ENCODE measurements around the gene CADM1. TPM values are rescaled to one million over a fixed set of nuclear protein-coding genes. Genes with fewer than 3 reads are reported as not detected.

CADM1 gene
- total and polyA plus RNA-seq, 4 experiments from 2014 or later = 2.8 to 5.6 (median 3.3) TPM

DNA sequence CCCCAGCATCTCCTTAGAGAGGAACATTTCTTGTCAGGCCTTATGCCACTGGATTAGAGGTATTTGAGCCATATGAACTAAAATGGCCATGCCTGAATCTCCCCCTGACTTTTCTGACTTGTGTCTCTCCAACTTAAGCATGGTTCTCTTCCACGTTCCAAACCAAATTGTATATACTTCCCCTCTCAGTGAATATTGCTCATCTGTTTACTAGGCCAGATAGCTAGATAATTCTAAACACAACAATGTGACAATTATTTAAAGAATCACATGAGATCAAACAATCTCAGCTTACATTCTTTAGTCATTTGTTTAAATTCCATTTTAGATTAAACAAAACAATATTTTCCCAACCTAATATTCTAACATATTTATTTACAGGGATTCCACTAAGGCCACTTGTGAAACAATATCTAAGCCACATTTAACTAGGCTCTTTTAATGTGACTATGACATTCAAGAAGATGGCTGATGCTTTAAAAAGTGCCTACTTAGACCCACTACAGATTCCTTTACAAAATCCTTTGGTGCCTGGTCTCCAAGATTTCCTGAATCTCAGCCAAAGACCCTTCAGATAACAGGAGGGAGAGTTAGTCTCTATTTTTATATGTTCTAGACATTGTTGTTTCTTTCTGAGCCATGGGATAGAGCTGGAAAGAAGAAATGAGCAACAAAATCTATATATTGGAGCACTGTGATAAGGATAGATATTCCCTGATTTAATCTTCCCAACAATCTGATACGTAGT, 105.7 kb downstream of the CADM1 start:
- no peak overlapping the region for H3K4me3 Mint-ChIP-seq
- Histone ChIP-seq H3K27me3 (ENCODE audit: insufficient read depth, low read length) (no peaks in the 10 kb centered on the region), H3K9me3 (ENCODE audit: control insufficient read depth in 1 of 2, low read length in 2 of 2) (no peaks in the 10 kb centered on the region), H3K4me3 (ENCODE audit: low read length in 2 of 2) (no peak overlapping the region), H3K36me3 (ENCODE audit: insufficient read depth, low read length) (no peaks in the 10 kb centered on the region), H3K4me1 (ENCODE audit: insufficient read depth, low read length) (no peaks in the 10 kb centered on the region), H3K27ac (ENCODE audit: low read depth, low read length) (no peak overlapping the region)
- H3K36me3 Mint-ChIP-seq = no peaks in the 10 kb centered on the region
- peaks cover 0 to 5% (median 0%) of the 10 kb centered on the region in 8 donors for H3K9me3 Mint-ChIP-seq
- CTCF ChIA-PET (ENCODE audit: partially characterized antibody) = interaction anchor here (0.8 kb wide), 1 partner anchor 11 kb away, joined by 3 read pairs; no protein-coding TSS in a partner anchor
- no peaks in the 10 kb centered on the region for H3K27me3 Mint-ChIP-seq
- intact Hi-C loops (cut with micrococcal nuclease) = no loop called here
- POLR2A ChIA-PET (ENCODE audit: partially characterized antibody) = no interaction called here
- no peaks in the 10 kb centered on the region for H3K4me1 Mint-ChIP-seq
- no peak overlapping the region for H3K27ac Mint-ChIP-seq
- no peak for DNase-seq

DNA sequence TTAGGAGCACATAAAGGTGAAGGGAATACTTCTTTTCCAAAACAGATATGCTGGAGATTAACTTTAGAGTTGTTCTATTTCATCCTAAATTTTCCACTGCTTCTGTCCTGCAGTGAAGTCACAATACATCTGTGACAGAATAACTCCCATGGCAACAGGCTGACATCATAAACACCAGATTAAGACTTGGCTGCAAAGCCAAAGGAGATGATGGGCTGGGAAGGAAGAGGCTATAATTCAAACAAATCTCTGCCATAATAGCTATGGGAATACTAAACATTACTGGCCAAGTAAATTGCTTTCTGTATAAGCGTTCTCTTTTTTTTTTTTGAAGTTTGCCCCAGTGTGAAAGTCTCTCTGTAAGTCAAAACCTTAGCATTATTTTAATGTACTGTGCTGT, 107.7 kb downstream of the CADM1 start:
- Histone ChIP-seq H3K4me1 (ENCODE audit: insufficient read depth, low read length) (no peaks in the 10 kb centered on the region), H3K36me3 (ENCODE audit: insufficient read depth, low read length) (no peaks in the 10 kb centered on the region), H3K27me3 (ENCODE audit: insufficient read depth, low read length) (no peaks in the 10 kb centered on the region), H3K27ac (ENCODE audit: low read depth, low read length) (no peak overlapping the region), H3K4me3 (ENCODE audit: low read length in 2 of 2) (no peak overlapping the region), H3K9me3 (ENCODE audit: control insufficient read depth in 1 of 2, low read length in 2 of 2) (no peaks in the 10 kb centered on the region)
- H3K27ac Mint-ChIP-seq = no peak overlapping the region
- peaks cover 0 to 2% (median 0%) of the 10 kb centered on the region in 8 donors for H3K9me3 Mint-ChIP-seq
- intact Hi-C loops (cut with micrococcal nuclease) = no loop called here
- peaks cover 0 to 2% of the 10 kb centered on the region in 2 donors for H3K27me3 Mint-ChIP-seq
- no peaks in the 10 kb centered on the region for H3K36me3 Mint-ChIP-seq
- ChIA-PET POLR2A (ENCODE audit: partially characterized antibody) (no interaction called here), CTCF (ENCODE audit: partially characterized antibody) (no interaction called here)
- no peaks in the 10 kb centered on the region for H3K4me1 Mint-ChIP-seq
- no peak overlapping the region for H3K4me3 Mint-ChIP-seq
- no peak for DNase-seq

DNA sequence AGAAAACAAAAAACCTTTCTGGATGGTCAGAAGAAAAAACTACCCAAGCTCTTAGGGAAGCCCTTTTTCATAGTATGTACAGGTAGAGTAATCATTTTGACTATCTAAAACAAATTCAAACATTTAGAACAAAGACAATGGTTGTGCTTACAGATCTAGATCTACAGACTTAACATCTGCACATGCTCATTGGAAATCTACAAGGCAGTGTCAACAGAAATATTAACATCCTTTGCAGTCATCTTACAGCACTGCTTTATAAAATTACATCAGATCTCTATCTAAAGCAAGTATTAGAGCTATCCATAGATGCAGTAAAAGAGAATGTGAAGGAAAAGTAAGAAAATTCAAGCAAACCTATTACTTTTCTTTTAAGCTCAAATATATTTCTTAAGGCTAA, 110.3 kb downstream of the CADM1 start:
- Mint-ChIP-seq H3K9me3 (peaks cover 0 to 2% (median 0%) of the 10 kb centered on the region in 8 donors), H3K36me3 (no peaks in the 10 kb centered on the region), H3K27me3 (peaks cover under 1 to 3% of the 10 kb centered on the region in 2 donors), H3K4me1 (no peaks in the 10 kb centered on the region), H3K4me3 (no peak overlapping the region), H3K27ac (no peak overlapping the region)
- Histone ChIP-seq H3K9me3 (ENCODE audit: control insufficient read depth in 1 of 2, low read length in 2 of 2) (no peaks in the 10 kb centered on the region), H3K4me3 (ENCODE audit: low read length in 2 of 2) (no peak overlapping the region), H3K4me1 (ENCODE audit: insufficient read depth, low read length) (no peaks in the 10 kb centered on the region), H3K27ac (ENCODE audit: low read depth, low read length) (no peak overlapping the region), H3K36me3 (ENCODE audit: insufficient read depth, low read length) (no peaks in the 10 kb centered on the region), H3K27me3 (ENCODE audit: insufficient read depth, low read length) (no peaks in the 10 kb centered on the region)
- intact Hi-C loops (cut with micrococcal nuclease) = no loop called here
- no peak for DNase-seq
- POLR2A ChIA-PET (ENCODE audit: partially characterized antibody) = no interaction called here
- CTCF ChIA-PET (ENCODE audit: partially characterized antibody) = interaction anchor here (0.6 kb wide), 1 partner anchor 1284 kb away, joined by 3 read pairs; no protein-coding TSS in a partner anchor

DNA sequence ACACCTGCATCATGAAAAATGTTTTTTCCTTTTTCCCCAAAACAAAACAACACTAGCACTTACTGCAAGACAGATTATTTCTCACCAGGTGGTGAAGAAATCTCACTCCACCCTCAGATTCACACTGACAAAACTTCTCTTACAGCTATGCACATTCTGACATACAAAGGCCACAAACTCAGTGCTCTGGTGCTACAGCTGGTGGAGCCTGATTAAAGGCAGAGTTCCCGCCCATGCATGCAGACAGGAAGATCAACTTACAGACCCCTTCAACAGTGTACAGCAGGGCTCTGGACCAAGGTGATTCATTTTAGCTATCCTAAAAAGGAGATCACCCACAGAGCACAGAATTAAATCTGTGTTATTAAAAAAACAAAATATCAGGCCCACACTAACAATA, 112.6 kb downstream of the CADM1 start:
- no peak overlapping the region for H3K27ac Mint-ChIP-seq
- Histone ChIP-seq H3K4me1 (ENCODE audit: insufficient read depth, low read length) (no peaks in the 10 kb centered on the region), H3K27me3 (ENCODE audit: insufficient read depth, low read length) (no peaks in the 10 kb centered on the region), H3K27ac (ENCODE audit: low read depth, low read length) (no peak overlapping the region), H3K9me3 (ENCODE audit: control insufficient read depth in 1 of 2, low read length in 2 of 2) (no peaks in the 10 kb centered on the region), H3K36me3 (ENCODE audit: insufficient read depth, low read length) (no peaks in the 10 kb centered on the region), H3K4me3 (ENCODE audit: low read length in 2 of 2) (no peak overlapping the region)
- POLR2A ChIA-PET (ENCODE audit: partially characterized antibody) = no interaction called here
- intact Hi-C loops (cut with micrococcal nuclease) = no loop called here
- DNase-seq = no peak
- no peaks in the 10 kb centered on the region for H3K9me3 Mint-ChIP-seq
- peaks cover 2 to 5% of the 10 kb centered on the region in 2 donors for H3K27me3 Mint-ChIP-seq
- H3K4me1 Mint-ChIP-seq = no peaks in the 10 kb centered on the region
- H3K36me3 Mint-ChIP-seq = no peaks in the 10 kb centered on the region
- no peak overlapping the region for H3K4me3 Mint-ChIP-seq
- CTCF ChIA-PET (ENCODE audit: partially characterized antibody) = no interaction called here

DNA sequence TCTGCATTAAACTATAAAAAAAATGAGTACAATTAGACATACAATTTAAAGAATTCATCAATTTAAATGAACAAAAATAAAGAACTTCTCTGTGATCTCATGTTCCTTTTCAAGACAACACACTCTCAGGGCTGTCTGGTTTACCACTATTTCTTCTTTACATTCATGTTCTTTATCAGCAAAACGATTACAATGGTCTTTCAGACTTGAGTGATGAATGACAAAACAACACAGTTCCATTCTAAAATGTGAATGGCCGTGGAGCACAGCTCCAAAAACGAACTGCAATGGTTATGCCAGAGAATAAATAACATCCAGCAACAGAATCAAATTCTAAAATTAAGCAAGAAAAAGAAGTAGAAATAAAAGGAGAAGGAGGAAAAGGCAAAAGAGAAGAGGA, 113.1 kb downstream of the CADM1 start:
- DNase-seq = no peak
- Histone ChIP-seq H3K27me3 (ENCODE audit: insufficient read depth, low read length) (no peaks in the 10 kb centered on the region), H3K4me1 (ENCODE audit: insufficient read depth, low read length) (no peaks in the 10 kb centered on the region), H3K4me3 (ENCODE audit: low read length in 2 of 2) (no peak overlapping the region), H3K27ac (ENCODE audit: low read depth, low read length) (no peak overlapping the region), H3K36me3 (ENCODE audit: insufficient read depth, low read length) (no peaks in the 10 kb centered on the region), H3K9me3 (ENCODE audit: control insufficient read depth in 1 of 2, low read length in 2 of 2) (no peaks in the 10 kb centered on the region)
- no peak overlapping the region for H3K4me3 Mint-ChIP-seq
- intact Hi-C loops (cut with micrococcal nuclease) = no loop called here
- H3K4me1 Mint-ChIP-seq = no peaks in the 10 kb centered on the region
- no peak overlapping the region for H3K27ac Mint-ChIP-seq
- H3K9me3 Mint-ChIP-seq = no peaks in the 10 kb centered on the region
- H3K27me3 Mint-ChIP-seq = peaks cover 2 to 5% of the 10 kb centered on the region in 2 donors
- H3K36me3 Mint-ChIP-seq = no peaks in the 10 kb centered on the region
- ChIA-PET POLR2A (ENCODE audit: partially characterized antibody) (no interaction called here), CTCF (ENCODE audit: partially characterized antibody) (no interaction called here)

DNA sequence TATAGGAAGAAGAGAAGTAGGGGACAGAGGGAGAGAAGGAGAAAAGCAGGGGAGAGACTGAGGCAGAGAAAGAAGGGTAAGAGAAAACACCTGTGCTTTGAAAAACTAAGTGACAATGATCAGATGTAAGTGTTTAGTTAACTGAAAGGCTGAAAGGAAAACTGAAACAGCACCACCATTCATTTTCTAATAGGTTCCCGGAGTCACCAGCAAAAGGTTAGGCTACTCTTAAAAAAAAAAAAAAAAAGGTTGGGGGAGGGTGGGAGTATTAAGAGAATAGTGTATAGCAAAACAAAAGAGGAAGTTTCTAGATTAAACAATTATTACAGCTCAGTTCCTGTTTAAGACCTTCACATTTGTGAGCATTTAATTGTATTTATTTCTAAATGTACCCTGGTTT, 113.8 kb downstream of the CADM1 start:
- no peak overlapping the region for H3K4me3 ChIP-seq (ENCODE audit: low read length in 2 of 2)
- Mint-ChIP-seq H3K27ac (no peak overlapping the region), H3K4me1 (no peaks in the 10 kb centered on the region), H3K9me3 (no peaks in the 10 kb centered on the region), H3K4me3 (no peak overlapping the region), H3K36me3 (no peaks in the 10 kb centered on the region), H3K27me3 (peaks cover 6 to 7% of the 10 kb centered on the region in 2 donors)
- H3K9me3 ChIP-seq (ENCODE audit: control insufficient read depth in 1 of 2, low read length in 2 of 2) = no peaks in the 10 kb centered on the region
- CTCF ChIA-PET (ENCODE audit: partially characterized antibody) = no interaction called here
- intact Hi-C loops (cut with micrococcal nuclease) = no loop called here
- no peaks in the 10 kb centered on the region for H3K4me1 ChIP-seq (ENCODE audit: insufficient read depth, low read length)
- H3K27ac ChIP-seq (ENCODE audit: low read depth, low read length) = no peak overlapping the region
- H3K36me3 ChIP-seq (ENCODE audit: insufficient read depth, low read length) = no peaks in the 10 kb centered on the region
- DNase-seq = no peak
- no peaks in the 10 kb centered on the region for H3K27me3 ChIP-seq (ENCODE audit: insufficient read depth, low read length)
- POLR2A ChIA-PET (ENCODE audit: partially characterized antibody) = no interaction called here

DNA sequence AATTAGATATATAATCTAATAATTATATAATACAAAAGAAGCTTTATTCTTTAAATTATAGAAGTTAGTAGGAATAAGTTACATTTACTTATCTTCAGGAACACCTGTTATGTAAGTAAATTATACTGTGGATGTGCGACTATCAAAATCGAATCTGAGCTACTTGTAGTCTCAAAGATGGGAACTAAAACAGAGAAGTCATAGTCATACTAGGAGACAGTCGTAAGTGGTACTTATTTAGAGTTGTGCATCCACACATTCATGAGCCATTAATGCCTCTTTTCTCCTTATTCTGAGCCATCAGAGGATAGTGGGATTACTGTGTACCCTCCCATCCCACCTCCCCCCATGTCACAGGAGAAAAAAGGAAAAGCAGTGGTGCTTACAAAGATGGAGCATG, 114.4 kb downstream of the CADM1 start:
- H3K27me3 Mint-ChIP-seq = peaks cover 6 to 7% of the 10 kb centered on the region in 2 donors
- CTCF ChIA-PET (ENCODE audit: partially characterized antibody) = interaction anchor here (1.1 kb wide), 1 partner anchor 65 kb away, joined by 3 read pairs; no protein-coding TSS in a partner anchor
- DNase-seq = no peak
- no peaks in the 10 kb centered on the region for H3K9me3 Mint-ChIP-seq
- Histone ChIP-seq H3K27ac (ENCODE audit: low read depth, low read length) (no peak overlapping the region), H3K4me3 (ENCODE audit: low read length in 2 of 2) (no peak overlapping the region), H3K36me3 (ENCODE audit: insufficient read depth, low read length) (no peaks in the 10 kb centered on the region), H3K27me3 (ENCODE audit: insufficient read depth, low read length) (no peaks in the 10 kb centered on the region), H3K9me3 (ENCODE audit: control insufficient read depth in 1 of 2, low read length in 2 of 2) (no peaks in the 10 kb centered on the region), H3K4me1 (ENCODE audit: insufficient read depth, low read length) (no peaks in the 10 kb centered on the region)
- intact Hi-C loops (cut with micrococcal nuclease) = no loop called here
- POLR2A ChIA-PET (ENCODE audit: partially characterized antibody) = no interaction called here
- no peak overlapping the region for H3K27ac Mint-ChIP-seq
- no peaks in the 10 kb centered on the region for H3K36me3 Mint-ChIP-seq
- H3K4me3 Mint-ChIP-seq = no peak overlapping the region
- H3K4me1 Mint-ChIP-seq = no peaks in the 10 kb centered on the region

Measured in CD4-positive, alpha-beta memory T cell (primary cell).